H9 (cell line): Measurements from ENCODE around the gene PITPNM2. TPM values are rescaled to one million over a fixed set of nuclear protein-coding genes. Genes with fewer than 3 reads are reported as not detected.

Experiments
- DNase-seq: peaks from one replicate; pipeline ENCODE4 v3.0.0-alpha.2; 2017
- H2AFZ ChIP-seq: one replicate; pipeline ENCODE4 v1.6.1; 2013; ENCODE audit warnings: mild to moderate bottlenecking, low read length, control low read depth, moderate library complexity
- H2AK5ac ChIP-seq: 2 replicates; pipeline ENCODE4 v1.6.1; 2013; ENCODE audit warnings: low read length, control low read depth, mixed read lengths; ENCODE audit not compliant: insufficient read length
- H2BK120ac ChIP-seq: one replicate; pipeline ENCODE4 v1.6.1; 2013; ENCODE audit warnings: low read depth, mild to moderate bottlenecking, low read length, control low read depth, inconsistent platforms; ENCODE audit not compliant: poor library complexity, severe bottlenecking
- H2BK12ac ChIP-seq: 2 replicates; pipeline ENCODE4 v1.6.1; 2013; ENCODE audit warnings: low read length, control low read depth, mixed read lengths, low read depth; ENCODE audit not compliant: insufficient read length
- H2BK15ac ChIP-seq: 2 replicates; pipeline ENCODE4 v1.6.1; 2013; ENCODE audit warnings: low read depth, low read length, control low read depth
- H2BK20ac ChIP-seq: one replicate; pipeline ENCODE4 v1.6.1; 2013; ENCODE audit warnings: low read depth, mild to moderate bottlenecking, low read length, control low read depth, inconsistent platforms; ENCODE audit not compliant: poor library complexity, severe bottlenecking
- H2BK5ac ChIP-seq: 2 replicates; pipeline ENCODE4 v1.6.1; 2013; ENCODE audit warnings: low read length, control low read depth, mixed read lengths; ENCODE audit not compliant: insufficient read length
- H3K14ac ChIP-seq: 2 replicates; pipeline ENCODE4 v1.6.1; 2013; ENCODE audit warnings: low read length, control low read depth; ENCODE audit not compliant: insufficient read depth
- H3K18ac ChIP-seq: 2 replicates; pipeline ENCODE4 v1.6.1; 2013; ENCODE audit warnings: low read depth, mild to moderate bottlenecking, mixed read lengths, low read length, control low read depth; ENCODE audit not compliant: insufficient read length
- H3K23ac ChIP-seq: 2 replicates; pipeline ENCODE4 v1.6.1; 2013; ENCODE audit warnings: low read length, control low read depth, mixed read lengths, low read depth; ENCODE audit not compliant: insufficient read length
- H3K23me2 ChIP-seq: 2 replicates; pipeline ENCODE4 v1.6.1; 2013; ENCODE audit warnings: low read depth, mild to moderate bottlenecking, mixed read lengths, low read length, control low read depth; ENCODE audit not compliant: insufficient read length, poor library complexity, severe bottlenecking
- H3K27ac ChIP-seq: 2 replicates; pipeline ENCODE4 v1.5.1; 2013; ENCODE audit warnings: low read length, control low read depth, mixed read lengths, low read depth; ENCODE audit not compliant: insufficient read length
- H3K27me3 ChIP-seq: 2 replicates; pipeline ENCODE4 v1.6.1; 2013; ENCODE audit warnings: low read length, control low read depth, inconsistent platforms; ENCODE audit not compliant: insufficient read depth
- H3K4ac ChIP-seq: 2 replicates; pipeline ENCODE4 v1.6.1; 2013; ENCODE audit warnings: low read depth, mild to moderate bottlenecking, control low read depth, inconsistent platforms, low read length, moderate library complexity
- H3K4me1 ChIP-seq: 2 replicates; pipeline ENCODE4 v1.6.1; 2013; ENCODE audit warnings: low read length, control low read depth, inconsistent platforms; ENCODE audit not compliant: insufficient read depth
- H3K4me2 ChIP-seq: 2 replicates; pipeline ENCODE4 v1.6.1; 2013; ENCODE audit warnings: low read length, control low read depth, mixed read lengths; ENCODE audit not compliant: insufficient read length, insufficient read depth
- H3K56ac ChIP-seq: 2 replicates; pipeline ENCODE4 v1.6.1; 2013; ENCODE audit warnings: low read depth, mild to moderate bottlenecking, mixed read lengths, low read length, control low read depth; ENCODE audit not compliant: insufficient read length
- H3K79me1 ChIP-seq: 2 replicates; pipeline ENCODE4 v1.6.1; 2013; ENCODE audit warnings: low read depth, mild to moderate bottlenecking, moderate library complexity, low read length, control low read depth, inconsistent platforms; ENCODE audit not compliant: insufficient read depth, poor library complexity, severe bottlenecking
- H3K79me2 ChIP-seq: 2 replicates; pipeline ENCODE4 v1.6.1; 2013; ENCODE audit warnings: low read length, control low read depth, inconsistent platforms; ENCODE audit not compliant: insufficient read depth
- H3K9ac ChIP-seq: 2 replicates; pipeline ENCODE4 v1.6.1; 2013; ENCODE audit warnings: low read length, control low read depth, mixed read lengths; ENCODE audit not compliant: insufficient read length; ENCODE audit errors: extremely low read depth
- H3K9me3 ChIP-seq: one replicate; pipeline ENCODE4 v1.6.1; 2013; ENCODE audit warnings: low read depth, low read length, inconsistent platforms; ENCODE audit not compliant: control insufficient read depth
- H3T11ph ChIP-seq: one replicate; pipeline ENCODE4 v1.6.1; 2013; ENCODE audit warnings: mild to moderate bottlenecking, low read length, control low read depth, inconsistent platforms
- H4K20me1 ChIP-seq: one replicate; pipeline ENCODE4 v1.6.1; 2013; ENCODE audit not compliant: control insufficient read depth, insufficient read length, insufficient read depth
- H4K5ac ChIP-seq: 2 replicates; pipeline ENCODE4 v1.6.1; 2013; ENCODE audit warnings: low read depth, mild to moderate bottlenecking, mixed read lengths, low read length, control low read depth; ENCODE audit not compliant: insufficient read length
- H4K8ac ChIP-seq: replicated peaks from 2 replicates; pipeline ENCODE4 v1.6.1; 2013; ENCODE audit warnings: low read length, control low read depth, mixed read lengths, low read depth; ENCODE audit not compliant: insufficient read length
- H4K91ac ChIP-seq: 2 replicates; pipeline ENCODE4 v1.6.1; 2013; ENCODE audit warnings: low read depth, mild to moderate bottlenecking, moderate library complexity, mixed read lengths, low read length, control low read depth; ENCODE audit not compliant: insufficient read length
- H3K27ac Mint-ChIP-seq, 3 experiments: 2 replicates in 2 of 3; 3 replicates in 1 of 3; pipeline ENCODE4 v1.8.0; 2020 to 2021; ENCODE audit warnings: mixed read lengths in 3 of 3, mild to moderate bottlenecking in 1 of 3, moderate library complexity in 1 of 3
- H3K27me3 Mint-ChIP-seq: 2 replicates; pipeline ENCODE4 v1.8.0; 2021; ENCODE audit warnings: low read depth, mild to moderate bottlenecking, moderate library complexity, mixed read lengths
- H3K36me3 Mint-ChIP-seq, 3 experiments: 2 replicates in 2 of 3; 3 replicates in 1 of 3; pipeline ENCODE4 v1.8.0; 2020 to 2021; ENCODE audit warnings: low read depth in 3 of 3, mixed read lengths in 3 of 3; ENCODE audit not compliant: insufficient read depth in 1 of 3
- H3K4me1 Mint-ChIP-seq, 2 experiments: 2 replicates each; pipeline ENCODE4 v1.8.0; 2020; ENCODE audit warnings: mixed read lengths in 2 of 2
- H3K4me3 Mint-ChIP-seq, 2 experiments: 2 replicates in 1 of 2; 3 replicates in 1 of 2; pipeline ENCODE4 v1.8.0; 2020 to 2021; ENCODE audit warnings: mild to moderate bottlenecking in 2 of 2, mixed read lengths in 2 of 2, moderate library complexity in 1 of 2
- H3K9me3 Mint-ChIP-seq, 2 experiments: 2 replicates in 1 of 2; 3 replicates in 1 of 2; pipeline ENCODE4 v1.8.0; 2020; ENCODE audit warnings: mild to moderate bottlenecking in 2 of 2, mixed read lengths in 2 of 2, moderate library complexity in 1 of 2
- WGBS: extraction: QIAGEN DNeasy Blood & Tissue Kit; methylation state at CpG from one replicate; pipeline ENCODE4 v1.1.7; 2013; ENCODE audit warnings: missing lambda C conversion rate, low lambda C conversion rate, mixed read lengths; ENCODE audit not compliant: insufficient read length; ENCODE audit errors: extremely low coverage; 5-methylcytosine and 5-hydroxymethylcytosine counted together
- total RNA-seq: library from RNA; stranded (reverse); gene quantifications from 2 replicates; pipeline ENCODE4 v1.2.1, GENCODE V29; 2021
- TF ChIP-seq, protein P1 (sequence below): fragments of 200-600 bp; sonication (generic); conservative IDR thresholded peaks from 3 replicates; pipeline ENCODE4 v1.8.0; 2021; ENCODE audit warnings: antibody characterized with exemption, mild to moderate bottlenecking

The PITPNM2 gene
- total RNA-seq, 1 experiment from 2014 or later, result 1.2 TPM

DNA sequence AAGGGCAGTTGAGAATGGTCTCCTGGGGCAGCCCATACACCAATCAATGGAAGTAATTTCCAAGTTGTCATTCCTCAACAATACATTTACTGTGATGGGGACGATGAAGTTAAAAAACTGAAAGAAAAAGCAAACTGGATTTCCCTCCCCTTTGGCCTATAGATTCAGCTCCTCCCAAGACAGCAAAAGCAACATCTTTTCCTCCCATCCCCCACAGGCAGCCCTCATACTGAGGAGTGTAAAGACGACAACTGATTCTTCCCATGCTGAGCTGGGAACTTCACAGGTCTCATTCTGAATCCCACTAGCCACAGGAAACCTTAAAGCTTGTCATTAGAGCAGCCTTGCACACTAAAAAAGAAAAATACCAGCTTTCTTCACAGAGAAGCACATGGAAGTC is 48.5 kb downstream of the PITPNM2 start:
- Histone ChIP-seq H2BK20ac (no peak overlapping the region), H2AFZ (no peak overlapping the region), H3K79me1 (no peaks in the 10 kb centered on the region), H3K27ac (no peak overlapping the region), H3K4ac (no peak overlapping the region), H2BK5ac (no peak overlapping the region), H3T11ph (no peak overlapping the region), H3K18ac (no peak overlapping the region), H3K9ac (no peak overlapping the region), H3K56ac (no peak overlapping the region), H4K5ac (no peak overlapping the region), H3K23ac (no peak overlapping the region), H2BK12ac (no peak overlapping the region), H3K4me2 (no peak overlapping the region), H4K8ac (no peak overlapping the region), H3K14ac (no peak overlapping the region), H2BK120ac (no peak overlapping the region), H4K20me1 (no peaks in the 10 kb centered on the region), H4K91ac (no peak overlapping the region), H2BK15ac (no peak overlapping the region), H3K9me3 (no peaks in the 10 kb centered on the region), H2AK5ac (no peak overlapping the region), H3K4me1 (peaks cover 13% of the 10 kb centered on the region; the same call in 1 of the 2 replicates), H3K79me2 (no peaks in the 10 kb centered on the region), H3K23me2 (no peaks in the 10 kb centered on the region), H3K27me3 (no peaks in the 10 kb centered on the region)
- DNase-seq, result no peak
- Mint-ChIP-seq H3K9me3 (no peaks in the 10 kb centered on the region; a peak in 1 of 5 replicates), H3K4me3 (peak overlapping the region in 1 of 2 experiments; percentile 6; a peak in 1 of 5 replicates), H3K27ac (peak overlapping the region in 1 of 3 experiments; percentile 21; a peak in 1 of 7 replicates), H3K27me3 (peaks cover 15% of the 10 kb centered on the region), H3K36me3 (no peaks in the 10 kb centered on the region; a peak in 1 of 7 replicates), H3K4me1 (peaks cover 56 to 58% of the 10 kb centered on the region in 2 experiments)
- no CpG with 5 or more reads among the region's 2 CpGs for WGBS
- TF ChIP-seq, protein P1, sequence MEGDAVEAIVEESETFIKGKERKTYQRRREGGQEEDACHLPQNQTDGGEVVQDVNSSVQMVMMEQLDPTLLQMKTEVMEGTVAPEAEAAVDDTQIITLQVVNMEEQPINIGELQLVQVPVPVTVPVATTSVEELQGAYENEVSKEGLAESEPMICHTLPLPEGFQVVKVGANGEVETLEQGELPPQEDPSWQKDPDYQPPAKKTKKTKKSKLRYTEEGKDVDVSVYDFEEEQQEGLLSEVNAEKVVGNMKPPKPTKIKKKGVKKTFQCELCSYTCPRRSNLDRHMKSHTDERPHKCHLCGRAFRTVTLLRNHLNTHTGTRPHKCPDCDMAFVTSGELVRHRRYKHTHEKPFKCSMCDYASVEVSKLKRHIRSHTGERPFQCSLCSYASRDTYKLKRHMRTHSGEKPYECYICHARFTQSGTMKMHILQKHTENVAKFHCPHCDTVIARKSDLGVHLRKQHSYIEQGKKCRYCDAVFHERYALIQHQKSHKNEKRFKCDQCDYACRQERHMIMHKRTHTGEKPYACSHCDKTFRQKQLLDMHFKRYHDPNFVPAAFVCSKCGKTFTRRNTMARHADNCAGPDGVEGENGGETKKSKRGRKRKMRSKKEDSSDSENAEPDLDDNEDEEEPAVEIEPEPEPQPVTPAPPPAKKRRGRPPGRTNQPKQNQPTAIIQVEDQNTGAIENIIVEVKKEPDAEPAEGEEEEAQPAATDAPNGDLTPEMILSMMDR, result no peak
